COLO829 (cell line): ENCODE results near the gene MYBBP1A.

Source experiments
- DNase-seq: peaks from one replicate; pipeline ENCODE4 v3.0.0; 2012; ENCODE audit warnings: low spot score

The MYBBP1A gene

DNA sequence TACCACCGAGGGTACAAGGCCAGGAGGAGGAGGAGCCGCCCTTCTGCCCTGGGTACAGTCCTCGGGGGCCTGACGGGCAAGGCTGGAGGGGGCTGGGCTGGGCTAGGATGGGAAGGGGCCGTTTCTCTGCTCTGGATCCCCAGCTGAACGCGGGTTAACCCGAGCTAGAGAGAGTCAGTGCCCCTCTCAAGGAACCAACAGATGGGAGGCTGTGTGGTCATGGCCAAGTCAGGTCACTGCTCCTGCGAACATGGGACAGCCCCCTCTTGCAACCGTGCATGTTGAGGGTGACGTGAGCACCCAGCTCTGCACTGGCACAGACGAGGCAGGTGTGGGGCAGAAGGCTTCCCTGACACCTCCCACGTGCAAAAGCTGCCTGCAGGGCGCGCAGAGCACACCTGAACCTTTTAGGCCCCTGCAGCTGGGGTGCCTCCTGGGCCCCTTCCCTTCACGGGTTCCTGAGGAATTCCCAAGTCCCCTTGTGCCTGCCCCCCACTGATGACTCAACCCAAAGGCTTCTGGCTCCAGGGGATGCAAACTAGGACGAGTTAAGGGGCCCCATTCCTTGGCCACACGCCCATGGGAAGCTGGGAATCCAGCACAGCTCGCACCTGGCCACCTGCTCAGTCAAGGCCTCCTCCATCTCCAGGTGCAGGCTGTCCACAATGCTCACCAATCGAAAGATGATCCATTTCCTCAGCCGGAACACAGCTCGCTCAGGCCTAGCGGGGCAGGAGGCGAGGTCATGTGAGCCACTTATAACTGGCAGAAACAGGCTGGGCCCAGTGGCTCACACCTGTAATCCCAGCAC is 6.3 kb downstream of the MYBBP1A start:
- DNase-seq, result no peak

DNA sequence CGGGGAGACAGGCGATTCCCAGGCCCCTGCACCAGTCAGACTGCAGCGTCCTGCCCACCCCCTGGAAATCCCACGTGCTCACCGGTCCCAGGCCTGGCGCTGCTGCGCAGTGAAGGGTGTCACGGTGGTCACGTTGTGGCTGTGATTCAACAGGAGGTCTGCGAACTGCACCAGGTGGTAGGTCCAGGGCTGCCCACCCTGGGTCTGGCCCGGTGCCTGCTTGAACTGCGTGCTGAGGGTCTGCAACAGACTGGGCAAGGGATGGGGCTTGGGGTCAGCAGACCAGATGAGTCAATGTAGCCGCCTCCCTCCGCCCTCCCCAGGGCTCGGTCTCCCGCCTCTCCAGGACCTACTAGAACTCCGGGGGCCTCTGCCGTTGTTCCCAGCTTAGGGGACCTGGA is 7.1 kb downstream of the MYBBP1A start:
- DNase-seq, result no peak

DNA sequence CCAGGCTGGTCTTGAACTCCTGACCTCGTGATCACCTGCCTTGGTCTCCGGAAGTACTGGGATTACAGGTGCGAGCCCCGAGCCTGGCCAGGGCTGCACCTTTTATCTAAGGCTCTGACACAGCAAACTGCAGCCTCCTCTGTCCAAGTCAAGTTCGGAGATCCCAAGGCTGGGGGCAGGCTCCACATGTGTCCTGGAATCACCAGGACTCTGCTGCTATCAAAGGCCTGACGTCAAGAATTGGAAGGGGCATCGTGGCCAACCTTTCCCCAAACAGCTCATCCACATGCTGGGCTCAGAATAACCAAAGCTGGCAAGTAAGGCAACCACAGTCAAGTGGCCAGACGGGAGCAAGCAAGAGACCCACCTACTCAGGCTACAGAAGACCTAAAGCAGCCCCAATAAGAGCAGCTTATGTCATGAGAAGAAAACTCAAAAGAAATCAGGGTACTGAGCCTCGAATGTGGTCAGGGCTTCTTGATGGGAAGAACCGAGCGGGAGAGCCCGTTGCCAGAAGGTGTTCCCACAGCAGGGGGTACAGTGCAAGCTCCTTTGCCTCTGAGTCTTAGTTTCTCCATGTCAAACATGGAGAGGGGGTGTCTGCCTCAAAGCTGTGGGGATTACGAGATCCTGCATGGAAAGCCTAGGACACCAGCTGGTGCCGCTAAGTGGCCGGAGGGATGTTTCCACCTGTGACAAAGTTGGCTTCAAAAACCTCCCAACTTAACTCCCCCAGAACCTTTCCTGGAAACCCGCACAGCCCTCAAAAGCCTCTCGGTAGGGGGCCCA is 7.9 kb downstream of the MYBBP1A start:
- DNase-seq, result no peak

DNA sequence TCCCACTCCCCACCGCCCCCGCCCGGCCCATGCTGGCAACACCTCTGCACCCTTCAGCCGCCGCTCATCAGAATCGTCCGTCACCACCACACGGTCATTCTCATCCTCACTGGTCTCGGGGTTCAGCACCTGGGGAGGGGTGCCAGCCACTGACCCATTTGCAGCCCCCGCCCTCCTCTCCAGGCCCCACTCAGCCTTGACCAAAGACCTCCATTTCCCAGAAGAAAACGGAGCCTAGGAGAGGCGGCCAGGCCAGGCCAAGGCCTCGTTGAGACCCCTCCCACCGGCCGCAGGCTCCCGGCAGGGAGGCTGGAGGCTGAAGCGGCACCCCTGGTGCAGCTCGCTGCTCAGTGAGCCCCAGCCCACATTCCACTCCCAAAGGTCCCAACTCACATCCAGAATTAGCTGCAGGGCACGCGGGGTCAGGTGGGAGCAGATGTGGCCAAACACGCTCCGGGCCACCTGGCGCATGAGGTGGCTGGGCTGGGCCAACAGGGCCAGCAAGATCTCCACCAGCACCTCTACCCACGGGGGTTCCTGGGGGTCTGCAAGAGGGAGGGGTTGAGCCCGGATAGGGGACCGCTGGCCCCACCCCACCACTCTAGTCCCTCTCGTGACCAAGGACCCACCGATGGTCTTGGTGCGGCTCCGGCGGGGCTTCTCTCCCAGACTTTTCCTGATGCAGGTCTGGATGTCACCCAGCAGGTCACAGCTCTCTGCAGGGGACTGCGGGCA is 9.8 kb downstream of the MYBBP1A start:
- no peak for DNase-seq

DNA sequence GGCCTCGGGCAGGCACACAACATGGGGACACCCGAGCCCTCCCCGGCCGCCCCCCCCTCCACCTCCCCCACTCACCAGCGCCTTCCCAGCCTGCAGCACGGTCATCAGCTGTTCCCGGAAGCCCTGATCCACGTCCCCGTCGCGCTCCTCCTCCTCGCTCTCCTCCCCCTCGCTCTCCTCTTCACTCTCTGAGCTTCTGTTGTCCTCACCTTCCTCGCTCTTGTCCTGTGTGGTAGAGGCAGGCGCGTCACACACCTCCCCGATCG is 10.3 kb downstream of the MYBBP1A start:
- no peak for DNase-seq

DNA sequence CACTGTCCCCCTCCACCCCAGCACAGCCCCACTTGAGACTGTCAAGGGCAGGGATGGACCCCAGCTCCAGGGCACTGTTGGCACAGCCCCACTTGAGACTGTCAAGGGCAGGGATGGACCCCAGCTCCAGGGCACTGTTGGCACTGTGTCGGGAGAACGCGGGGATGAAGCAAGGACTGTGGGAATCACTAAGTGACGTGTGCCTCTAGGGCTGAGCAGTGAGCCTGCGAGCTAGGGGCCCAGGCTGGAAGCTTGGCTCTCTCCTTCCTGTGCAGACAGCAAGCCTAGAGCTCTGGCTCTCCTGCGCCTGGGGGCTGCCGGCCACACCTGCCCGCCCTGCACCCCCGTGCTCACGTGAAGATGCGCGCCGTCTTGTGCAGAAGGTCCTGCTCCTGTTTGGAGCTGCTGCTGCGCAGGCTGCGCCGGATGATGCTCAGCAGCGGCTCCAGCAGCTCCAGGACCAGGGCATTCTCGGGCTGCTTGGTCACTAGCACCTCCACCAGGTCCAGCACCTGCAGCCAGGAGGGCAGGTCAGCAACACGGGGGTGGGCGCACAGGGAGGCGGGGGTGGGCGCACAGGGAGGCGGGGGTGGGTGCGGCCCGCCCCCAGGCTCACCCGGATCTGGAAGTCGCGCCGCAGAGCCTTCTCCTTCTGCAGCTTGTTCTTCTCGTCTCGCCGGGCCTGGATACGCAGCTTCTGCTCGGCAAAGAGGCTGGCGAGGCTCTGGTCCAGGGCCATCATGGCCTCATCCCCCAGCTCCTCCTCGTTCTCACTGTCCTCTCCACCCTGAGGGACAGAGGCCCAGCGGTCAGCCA is 10.8 kb downstream of the MYBBP1A start:
- DNase-seq, result no peak

DNA sequence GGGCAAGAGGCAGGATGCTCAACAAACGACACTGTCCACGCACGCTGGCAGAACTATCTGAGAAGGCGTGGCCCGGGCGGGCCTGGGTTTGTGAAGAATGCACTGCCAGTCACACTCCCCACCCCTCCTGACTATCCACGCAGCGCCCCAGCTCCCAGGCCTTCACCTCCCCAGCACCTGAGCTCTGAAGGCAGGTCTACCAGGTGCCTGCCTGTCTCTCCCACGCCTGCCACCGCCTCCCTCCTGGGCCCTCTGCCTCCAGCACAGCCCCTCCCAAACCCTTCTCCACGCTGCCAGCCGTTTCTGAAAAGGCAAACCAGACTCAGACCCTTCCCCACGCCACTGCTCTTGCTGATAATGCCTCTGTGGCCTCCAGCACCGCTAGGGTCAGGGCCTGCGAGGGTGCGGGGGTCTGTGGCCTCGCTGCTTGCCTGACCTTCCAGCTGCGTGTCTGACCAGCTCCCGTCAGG is 11.6 kb downstream of the MYBBP1A start:
- no peak for DNase-seq

DNA sequence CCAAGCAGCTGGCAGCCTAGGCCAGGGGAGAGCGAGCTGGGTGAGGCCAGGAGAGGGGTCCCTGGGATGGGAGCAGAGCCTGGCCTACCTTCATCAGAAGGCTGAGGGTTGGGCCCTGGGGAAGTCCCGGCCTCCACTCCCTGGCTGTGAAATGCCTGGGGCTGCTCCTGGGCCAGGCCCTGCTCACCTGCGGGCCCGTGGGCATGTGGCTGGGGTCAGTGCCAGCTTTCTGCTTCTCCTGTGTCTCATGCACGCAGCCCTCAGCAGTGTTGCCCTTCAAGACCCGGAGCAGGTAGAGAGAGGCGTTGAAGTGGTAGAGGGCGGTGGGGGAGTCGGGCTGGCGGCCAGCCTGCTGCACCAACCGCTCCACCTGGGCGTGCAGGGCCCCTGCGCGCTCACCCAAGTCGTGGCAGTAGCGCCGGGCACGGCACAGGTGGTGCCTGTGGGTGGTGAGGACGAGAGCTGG is 12.4 kb downstream of the MYBBP1A start:
- DNase-seq, result no peak

DNA sequence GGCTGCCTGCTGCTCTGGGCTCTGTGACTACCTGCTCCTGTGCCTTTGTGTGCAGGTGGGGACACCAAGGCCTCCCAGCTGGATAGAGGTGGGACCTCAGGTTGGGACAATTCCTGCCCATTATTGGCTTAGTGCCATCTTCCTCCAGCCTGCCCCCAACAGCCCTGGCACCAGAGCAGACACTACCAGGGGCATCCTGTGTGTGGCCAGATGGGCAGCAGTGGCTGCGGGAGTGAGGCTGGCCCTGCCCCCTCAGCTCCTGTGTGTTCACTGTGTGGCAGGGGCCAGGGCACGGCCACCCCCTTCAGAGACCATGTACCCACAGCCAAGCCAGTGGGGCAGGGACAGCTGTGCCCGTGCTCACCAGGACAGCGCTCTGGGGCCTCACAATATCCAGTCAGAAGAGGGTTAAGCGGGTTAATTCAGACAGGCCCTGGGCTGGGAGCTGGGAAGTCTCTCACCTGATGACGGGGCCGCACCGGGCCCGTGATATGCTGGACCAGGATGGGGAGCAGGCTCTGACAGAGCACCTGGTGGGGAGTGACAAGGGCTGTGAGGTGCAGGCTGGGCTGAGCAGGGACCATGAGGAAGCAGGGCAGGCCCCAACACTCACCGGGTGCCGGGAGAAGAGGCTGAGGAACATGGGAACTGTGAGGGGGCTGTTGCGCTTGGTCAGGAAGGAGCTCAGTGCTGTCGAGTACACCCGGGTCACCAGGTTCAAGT is 13.0 kb downstream of the MYBBP1A start:
- DNase-seq, result no peak

DNA sequence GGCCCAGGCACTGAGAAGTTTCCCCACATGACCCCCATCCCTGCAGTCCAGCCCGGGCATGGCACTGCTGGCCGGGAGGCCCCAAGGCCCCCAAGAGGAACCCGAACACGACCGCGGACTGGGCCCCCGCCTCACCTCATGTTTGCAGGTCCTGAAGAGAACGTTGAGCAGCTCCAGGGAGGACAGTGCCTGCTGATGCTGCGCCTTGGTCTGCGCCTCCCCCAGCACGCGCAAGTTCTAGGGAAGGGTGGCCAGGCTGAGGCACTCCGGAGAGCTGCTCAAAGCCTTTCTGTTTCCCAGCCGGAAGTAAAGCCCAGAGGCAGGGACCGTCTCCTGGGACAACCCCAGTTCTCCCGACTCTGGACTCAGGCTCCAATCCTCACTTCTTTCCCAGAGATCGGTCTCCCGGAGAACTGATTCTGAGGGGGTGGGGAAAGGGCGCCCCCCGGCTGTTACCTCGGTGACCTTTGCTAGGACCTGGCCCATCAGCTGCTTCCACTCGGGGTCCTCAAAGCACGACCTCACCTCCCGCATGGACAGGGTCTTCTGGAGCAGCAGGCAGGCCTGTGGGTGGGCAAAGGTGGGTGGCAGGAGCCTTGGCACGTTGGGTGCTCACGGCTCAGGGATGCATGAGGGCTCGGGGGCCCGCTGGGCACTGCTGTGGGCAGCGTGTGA is 13.7 kb downstream of the MYBBP1A start:
- DNase-seq, result no peak

DNA sequence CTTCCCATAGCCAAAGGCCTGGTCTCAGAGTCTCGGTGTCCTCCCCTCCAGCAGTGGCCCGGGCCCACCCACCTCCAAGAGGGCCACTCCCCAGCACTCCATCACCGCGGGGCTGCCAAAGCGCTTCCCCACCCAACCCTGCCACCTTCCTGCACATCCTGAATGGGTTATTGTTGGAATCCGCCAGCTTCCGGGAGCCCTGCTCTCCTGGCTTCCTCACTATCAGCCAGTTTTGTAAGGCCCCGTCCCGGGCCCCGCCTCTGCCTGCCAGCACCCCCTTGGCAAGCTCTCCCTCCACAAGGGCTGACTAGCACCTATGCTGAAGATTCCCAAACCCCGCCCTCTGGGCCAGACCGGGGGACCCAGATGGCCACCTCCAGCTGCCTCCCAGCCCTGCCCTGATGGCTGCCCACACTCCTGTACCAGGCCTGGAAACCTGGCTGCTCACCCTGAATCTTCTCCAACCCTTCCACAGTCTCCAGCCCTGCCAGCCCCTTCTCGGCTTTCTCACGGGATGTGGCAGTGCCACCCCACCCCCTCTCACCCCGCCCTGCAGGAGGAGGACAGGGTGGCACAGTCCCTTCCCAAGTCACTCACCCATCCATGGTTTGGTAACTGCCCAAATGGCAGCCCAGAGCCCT is 14.4 kb downstream of the MYBBP1A start:
- DNase-seq, result no peak

DNA sequence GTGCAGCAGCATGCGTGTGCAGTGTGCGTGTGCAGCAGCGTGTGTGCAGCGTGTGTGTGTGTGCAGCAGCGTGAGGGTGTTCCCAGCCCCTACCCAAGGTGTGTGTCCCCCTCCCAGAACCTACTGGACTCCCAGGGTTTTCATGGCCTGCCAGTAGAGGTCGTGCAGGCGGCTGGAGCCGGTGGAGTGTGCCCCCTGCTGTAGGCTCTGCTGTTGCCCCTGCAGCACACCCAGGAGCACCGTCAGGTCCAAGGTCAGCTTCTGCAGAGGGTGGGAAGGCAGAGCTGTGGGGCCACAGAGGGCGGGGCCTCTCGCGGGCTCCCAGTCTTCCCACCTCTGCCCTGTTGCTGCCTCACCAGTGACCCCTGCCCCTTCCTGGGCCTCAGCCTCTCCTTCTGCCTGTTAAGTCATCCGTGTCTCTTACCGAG is 14.9 kb downstream of the MYBBP1A start:
- no peak for DNase-seq

DNA sequence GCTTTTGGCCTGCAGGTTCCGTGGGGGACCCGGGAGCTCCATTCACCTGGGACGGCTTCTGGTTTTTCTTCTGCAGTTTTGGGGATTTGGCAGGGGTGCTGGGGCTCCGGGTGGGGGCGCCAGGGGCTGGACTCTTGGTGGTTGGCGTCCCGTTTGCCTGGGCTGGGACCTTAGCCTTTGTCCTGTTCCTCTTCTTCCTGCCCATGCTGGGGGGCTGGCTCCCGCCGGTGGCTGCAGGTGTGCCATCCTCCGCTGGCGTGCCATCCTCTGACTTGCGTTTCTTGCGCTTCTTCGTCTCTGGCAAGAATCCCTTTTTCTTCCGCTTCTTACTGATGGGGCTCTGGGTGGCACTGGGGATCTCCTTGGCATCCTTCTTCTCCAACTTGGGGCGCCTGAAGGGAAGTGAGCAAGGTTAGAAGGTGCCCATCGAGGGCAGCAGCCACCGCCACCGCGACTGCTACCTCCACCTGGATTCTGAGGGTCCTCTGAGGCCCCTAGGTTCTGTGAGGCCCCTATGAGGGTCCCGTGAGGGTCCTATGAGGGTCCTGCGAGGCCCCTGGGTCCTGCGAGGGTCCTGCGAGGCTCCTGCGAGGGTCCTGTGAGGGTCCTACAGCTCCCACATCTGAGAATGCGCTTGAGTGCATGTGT is 15.5 kb downstream of the MYBBP1A start:
- no peak for DNase-seq

DNA sequence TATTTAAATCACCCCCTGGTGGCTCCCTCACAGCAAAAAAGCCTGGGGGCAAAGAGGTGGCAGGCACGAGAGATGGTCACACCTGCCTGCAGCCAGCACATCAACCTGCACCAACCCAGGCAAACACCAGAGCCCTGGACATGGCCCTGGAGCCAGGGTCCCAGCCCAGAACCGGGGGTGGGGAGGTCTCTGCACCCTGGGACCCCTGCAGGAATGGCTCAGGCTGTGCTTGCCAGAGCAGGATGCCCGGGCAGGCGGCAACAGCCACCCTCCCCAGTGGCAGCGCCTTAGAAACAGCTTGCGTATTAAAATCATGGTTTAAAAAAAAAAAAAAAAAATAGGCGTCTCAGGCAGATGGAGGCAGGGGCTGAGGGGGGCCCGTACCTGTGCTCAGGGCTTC is 16.2 kb downstream of the MYBBP1A start:
- no peak for DNase-seq

DNA sequence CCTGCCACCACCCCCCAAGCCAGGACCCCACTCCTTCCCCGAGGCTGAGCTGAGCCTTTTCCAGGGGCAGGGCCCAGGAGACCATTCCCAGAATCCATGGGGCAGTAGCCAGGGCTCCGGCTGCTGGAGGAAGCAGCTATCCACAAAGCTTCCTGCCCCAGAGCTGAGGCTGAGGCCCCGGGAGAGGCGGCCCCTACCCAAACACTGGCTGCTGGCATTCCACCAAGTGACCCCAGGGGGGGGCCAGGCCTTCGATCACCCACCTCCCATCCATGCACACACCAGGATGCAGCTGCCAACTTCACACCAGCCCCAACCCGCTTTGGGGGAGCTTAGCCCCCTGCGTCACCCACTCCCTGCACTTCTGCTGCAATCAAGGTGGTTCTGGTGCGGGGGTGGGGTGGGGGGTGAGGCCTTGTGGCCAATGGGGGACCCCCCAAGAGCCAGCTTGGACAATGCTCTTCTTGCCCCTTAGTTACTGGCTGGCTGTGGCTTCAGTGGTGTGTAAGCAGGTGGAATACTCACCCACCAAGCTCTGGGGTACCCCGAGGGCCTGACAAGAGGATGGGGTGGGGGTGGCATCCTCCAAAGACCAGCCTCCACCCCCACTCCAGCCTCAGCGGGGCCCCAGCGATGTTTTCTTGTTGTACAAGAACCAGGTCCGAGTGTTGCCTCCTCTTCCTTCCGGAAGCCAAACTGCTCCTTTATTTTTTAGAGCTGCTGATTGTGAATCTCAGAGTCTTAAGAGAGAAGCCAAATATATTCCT is 16.8 kb downstream of the MYBBP1A start:
- no peak for DNase-seq

DNA sequence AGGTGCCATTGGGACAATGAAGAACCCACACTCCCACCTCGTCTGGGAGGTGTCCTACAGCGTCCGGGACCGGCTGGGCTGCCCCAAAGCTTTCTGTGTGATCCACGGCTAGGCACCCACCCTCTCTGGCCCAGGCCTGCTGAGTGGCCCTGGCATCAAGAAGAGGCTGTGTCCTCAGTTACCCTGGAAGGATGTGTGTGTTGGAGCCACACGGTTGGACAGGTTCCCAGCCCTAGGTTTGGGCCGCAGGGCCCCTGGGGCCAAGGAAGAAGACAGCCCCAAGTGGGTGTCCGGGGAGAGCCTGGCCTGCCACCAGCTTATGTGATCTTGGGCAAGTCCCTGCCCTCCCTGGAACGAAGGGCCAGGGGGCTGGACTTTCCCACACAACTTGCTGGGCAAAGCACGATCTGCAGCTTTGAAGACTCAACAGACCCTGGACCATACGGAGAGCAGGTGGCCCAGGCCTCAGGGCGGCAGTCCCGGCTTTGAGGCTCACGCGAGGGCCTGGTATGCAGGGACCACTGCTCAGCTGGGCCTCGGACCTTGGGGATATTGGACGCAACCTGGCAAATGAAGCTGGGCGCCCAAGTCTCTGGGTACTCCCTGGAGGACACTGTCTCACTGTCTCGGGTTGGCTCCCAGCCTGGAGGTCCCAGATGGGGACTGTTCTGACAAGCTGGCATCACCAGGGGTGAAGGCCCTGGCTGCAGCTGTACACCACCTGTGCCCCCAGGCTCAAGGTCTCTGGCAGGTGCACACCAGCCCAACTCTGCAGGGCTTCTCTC is 17.5 kb downstream of the MYBBP1A start:
- no peak for DNase-seq

DNA sequence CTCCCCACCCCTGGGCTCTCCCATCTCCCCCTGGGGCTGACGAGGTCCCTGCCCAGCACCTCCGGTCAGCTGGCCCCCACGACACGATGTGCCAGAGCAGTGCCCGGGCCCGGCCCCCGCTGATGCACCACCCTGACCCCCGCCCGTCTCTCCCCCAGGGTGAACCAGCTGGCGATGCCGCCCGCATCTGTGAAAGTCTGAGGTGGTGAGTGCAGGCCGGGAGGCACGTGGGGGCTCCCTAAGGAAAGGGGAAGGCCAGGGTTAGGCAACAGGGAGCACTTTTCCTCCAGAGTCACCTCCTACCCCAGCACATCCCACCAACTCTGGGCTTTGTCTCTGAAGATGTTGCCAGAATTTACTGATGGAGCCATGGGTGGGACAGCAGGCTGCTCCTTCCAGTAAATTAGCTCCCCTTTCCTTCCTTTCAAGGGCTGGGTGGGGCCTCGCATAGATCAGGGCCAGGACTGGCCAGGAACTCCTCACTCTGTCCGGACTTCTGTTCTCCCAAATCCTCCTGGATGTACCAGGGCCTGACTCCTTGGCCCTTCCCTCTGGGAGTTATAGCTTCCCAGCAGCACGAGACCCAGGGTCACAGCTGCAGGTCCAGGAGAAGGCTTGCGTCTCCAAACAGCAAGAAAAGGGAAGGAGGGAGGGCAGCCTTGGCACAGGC is 18.3 kb downstream of the MYBBP1A start:
- no peak for DNase-seq
